ENCODE results near the gene FOXO1. TPM values are rescaled to one million over a fixed set of nuclear protein-coding genes. Genes with fewer than 3 reads are reported as not detected.

Gene FOXO1
- total and polyA plus RNA-seq, 2 of the 13 experiments (the other 11 are each of a cell fraction or from before 2014, with no cell fraction given) = 8.1 to 13.1 TPM

- H3K27ac ChIP-seq (ENCODE audit: extremely low read length, insufficient read depth, low read length) = no peak overlapping the region
- ATAC-seq (no peak), DNase-seq (ENCODE audit: low spot score) (no peak), FAIRE-seq (no peak)
- H3K9me3 ChIP-seq (ENCODE audit: low read length) = no peaks in the 10 kb centered on the region
- ChIA-PET CTCF (ENCODE audit: low intra/inter-chr PET ratio, low total read pairs) (no interaction called here), POLR2A (no interaction called here)
- no peak overlapping the region for H2AFZ ChIP-seq (ENCODE audit: low read length)
- H3K4me3 ChIP-seq (replicated peaks in 1 of 3; ENCODE audit: insufficient read depth in 1 of 3, low read depth in 2 of 3, low read length in 3 of 3) = no peak overlapping the region
- WGBS (ENCODE audit: low lambda C conversion rate) = 91% methylated on average over 5 of the region's 5 CpGs
- peaks cover 70% of the 10 kb centered on the region for H4K20me1 ChIP-seq (ENCODE audit: insufficient read depth, low read length)
- no peak for TF ChIP-seq SOX6 (IDR thresholded peaks at IDR 0.05)
- TF ChIP-seq SOX6 (CRISPR knock-in tag; IDR thresholded peaks at IDR 0.05) = no peak
- no peak for TF ChIP-seq MED8 (CRISPR knock-in tag; IDR thresholded peaks at IDR 0.05; ENCODE audit: insufficient replicate concordance)
- no peak for TF ChIP-seq ZNF788 (CRISPR knock-in tag; IDR thresholded peaks at IDR 0.05; ENCODE audit: borderline replicate concordance)
- no peak for TF ChIP-seq ARID2 (CRISPR knock-in tag; IDR thresholded peaks at IDR 0.05; ENCODE audit: borderline replicate concordance)
- TF ChIP-seq ATF1 (CRISPR knock-in tag; IDR thresholded peaks at IDR 0.05) = no peak
- TF ChIP-seq CBFB (CRISPR knock-in tag; IDR thresholded peaks at IDR 0.05) = no peak
- no peak for TF ChIP-seq MEIS2 (CRISPR knock-in tag; IDR thresholded peaks at IDR 0.05)
- no peak for TF ChIP-seq MAFK (conservative IDR thresholded peaks at IDR 0.05 in 1 of 2, IDR thresholded peaks at IDR 0.05 in 1 of 2; ENCODE audit: low read length in 2 of 2)
- TF ChIP-seq PCBP1 (IDR thresholded peaks at IDR 0.05; ENCODE audit: borderline replicate concordance, low read depth, low read length) = no peak
- TF ChIP-seq KDM5A (IDR thresholded peaks at IDR 0.05; ENCODE audit: borderline replicate concordance, low read length) = no peak
- TF ChIP-seq ZNF775 (CRISPR knock-in tag; IDR thresholded peaks at IDR 0.05; ENCODE audit: borderline replicate concordance) = no peak
- no peak for TF ChIP-seq EED (CRISPR knock-in tag; IDR thresholded peaks at IDR 0.05)
- no peak for TF ChIP-seq SMARCC2 (IDR thresholded peaks at IDR 0.05)
- TF ChIP-seq FOXM1 (CRISPR knock-in tag; IDR thresholded peaks at IDR 0.05) = no peak
- no TSS peak for BruUV-seq (replicated peaks)
- in situ Hi-C loops (cut with HindIII; ENCODE audit: extremely low pct_ligation_motif_present, low pct_unique_long_range_greater_than_20kb) = no loop called here
- H3K36me3 ChIP-seq (replicated peaks in 1 of 2; ENCODE audit: control insufficient read depth in 1 of 2, insufficient read depth in 2 of 2, low read length in 2 of 2) = peaks cover 0 to 4% of the 10 kb centered on the region in 2 experiments; a peak in 3 of 5 replicates
- no peak overlapping the region for H3K4me2 ChIP-seq (ENCODE audit: low read depth, low read length)
- peaks cover 99% of the 10 kb centered on the region for H3K79me2 ChIP-seq (ENCODE audit: insufficient read depth, low read length)
- H3K4me1 ChIP-seq (ENCODE audit: insufficient read depth, low read length) = peaks cover 65% of the 10 kb centered on the region
- H3K9ac ChIP-seq (ENCODE audit: insufficient read depth, low read depth, low read length) = no peak overlapping the region
- intact Hi-C loops (cut with micrococcal nuclease; ENCODE audit: unreplicated experiment) = no loop called here
- H3K27me3 ChIP-seq (ENCODE audit: control insufficient read depth in 1 of 2, insufficient read depth in 2 of 2, low read length in 2 of 2) = no peaks in the 10 kb centered on the region
Measured at GRCh38 chr13:40599124-40599523, 67.3 kb downstream of the FOXO1 start.
